ENCODE data around the gene XPNPEP3. TPM values are rescaled to one million over a fixed set of nuclear protein-coding genes. Genes with fewer than 3 reads are reported as not detected.
"Not testable (repeated sequence)": the region's sequence is repeated elsewhere in the genome, so short reads cannot be mapped to it uniquely, and the experiment has no call there.

Gene XPNPEP3
- total RNA-seq, 3 donors from 2014 or later (not counting 1 experiment from before 2014, with no cell fraction given), result 14.8 to 17.8 (median 15.1) TPM

GRCh38 chr22:40904101-40904500 lies 47.2 kb downstream of the XPNPEP3 start:
- H3K4me3 ChIP-seq (ENCODE audit: low read length), result no peak overlapping the region
- H3K9me3 ChIP-seq (ENCODE audit: control insufficient read depth, insufficient read depth, low read length), result no peaks in the 10 kb centered on the region
- peaks cover 15% of the 10 kb centered on the region for H3K36me3 ChIP-seq (ENCODE audit: control insufficient read depth, insufficient read depth, low read length)
- H3K27ac Mint-ChIP-seq, result no peak overlapping the region
- H3K9me3 Mint-ChIP-seq, result no peaks in the 10 kb centered on the region
- H3K4me1 Mint-ChIP-seq, result peaks cover 2 to 3% of the 10 kb centered on the region in 2 donors
- intact Hi-C loops (cut with micrococcal nuclease), result no loop called here
- H3K4me3 Mint-ChIP-seq, result no peak overlapping the region
- H3K4me1 ChIP-seq (ENCODE audit: control insufficient read depth, insufficient read depth, low read length), result no peaks in the 10 kb centered on the region
- no peak for TF ChIP-seq CTCF (IDR thresholded peaks at IDR 0.05)
- no peaks in the 10 kb centered on the region for H3K27me3 Mint-ChIP-seq (ENCODE audit: low read depth in 2 of 2)
- DNase-seq (no peak), ATAC-seq (no peak)
- H3K36me3 Mint-ChIP-seq, result peaks cover 7% of the 10 kb centered on the region
- H3K27ac ChIP-seq (ENCODE audit: low read length), result no peak overlapping the region
- WGBS (ENCODE audit: insufficient coverage), result 96% methylated on average over 1 of the region's 1 CpG
- H3K27me3 ChIP-seq (ENCODE audit: control insufficient read depth, insufficient read depth, low read length), result no peaks in the 10 kb centered on the region

- no peak for TF ChIP-seq CTCF (IDR thresholded peaks at IDR 0.05)
- peaks cover 20% of the 10 kb centered on the region for H3K36me3 ChIP-seq (ENCODE audit: control insufficient read depth, insufficient read depth, low read length)
- Mint-ChIP-seq H3K4me3 (no peak overlapping the region), H3K9me3 (no peaks in the 10 kb centered on the region), H3K27ac (no peak overlapping the region), H3K36me3 (peaks cover 13% of the 10 kb centered on the region), H3K4me1 (no peaks in the 10 kb centered on the region), H3K27me3 (ENCODE audit: low read depth in 2 of 2) (no peaks in the 10 kb centered on the region)
- ATAC-seq (no peak), DNase-seq (no peak)
- no peaks in the 10 kb centered on the region for H3K27me3 ChIP-seq (ENCODE audit: control insufficient read depth, insufficient read depth, low read length)
- no peaks in the 10 kb centered on the region for H3K4me1 ChIP-seq (ENCODE audit: control insufficient read depth, insufficient read depth, low read length)
- intact Hi-C loops (cut with micrococcal nuclease), result no loop called here
- no peak overlapping the region for H3K4me3 ChIP-seq (ENCODE audit: low read length)
- WGBS (ENCODE audit: insufficient coverage), result 96% methylated on average over 6 of the region's 6 CpGs
- no peak overlapping the region for H3K27ac ChIP-seq (ENCODE audit: low read length)
- no peaks in the 10 kb centered on the region for H3K9me3 ChIP-seq (ENCODE audit: control insufficient read depth, insufficient read depth, low read length)
Observed at GRCh38 chr22:40908895-40909294, 51.9 kb downstream of the XPNPEP3 start.

GRCh38 chr22:40911772-40912171 lies 54.8 kb downstream of the XPNPEP3 start:
- Mint-ChIP-seq H3K4me1 (no peaks in the 10 kb centered on the region), H3K36me3 (peaks cover 13% of the 10 kb centered on the region), H3K4me3 (no peak overlapping the region), H3K27ac (no peak overlapping the region), H3K27me3 (ENCODE audit: low read depth in 2 of 2) (no peaks in the 10 kb centered on the region), H3K9me3 (no peaks in the 10 kb centered on the region)
- intact Hi-C loops (cut with micrococcal nuclease), result no loop called here
- H3K4me1 ChIP-seq (ENCODE audit: control insufficient read depth, insufficient read depth, low read length), result no peaks in the 10 kb centered on the region
- H3K36me3 ChIP-seq (ENCODE audit: control insufficient read depth, insufficient read depth, low read length), result peaks cover 30% of the 10 kb centered on the region
- no peak for TF ChIP-seq CTCF (IDR thresholded peaks at IDR 0.05)
- no peaks in the 10 kb centered on the region for H3K27me3 ChIP-seq (ENCODE audit: control insufficient read depth, insufficient read depth, low read length)
- H3K4me3 ChIP-seq (ENCODE audit: low read length), result no peak overlapping the region
- no peaks in the 10 kb centered on the region for H3K9me3 ChIP-seq (ENCODE audit: control insufficient read depth, insufficient read depth, low read length)
- WGBS (ENCODE audit: insufficient coverage), result 100% methylated on average over 2 of the region's 3 CpGs
- no peak overlapping the region for H3K27ac ChIP-seq (ENCODE audit: low read length)
- DNase-seq, result no peak
- no peak for ATAC-seq

GRCh38 chr22:40912987-40913386 lies 56.0 kb downstream of the XPNPEP3 start:
- H3K27me3 ChIP-seq (ENCODE audit: control insufficient read depth, insufficient read depth, low read length); ATAC-seq; H3K9me3 ChIP-seq (ENCODE audit: control insufficient read depth, insufficient read depth, low read length); H3K9me3 Mint-ChIP-seq; H3K4me1 ChIP-seq (ENCODE audit: control insufficient read depth, insufficient read depth, low read length); H3K4me1 Mint-ChIP-seq; H3K36me3 Mint-ChIP-seq; DNase-seq; H3K27ac Mint-ChIP-seq; H3K27me3 Mint-ChIP-seq (ENCODE audit: low read depth in 2 of 2); H3K4me3 Mint-ChIP-seq; H3K4me3 ChIP-seq (ENCODE audit: low read length); intact Hi-C loops (cut with micrococcal nuclease); H3K27ac ChIP-seq (ENCODE audit: low read length): not testable (repeated sequence)
- H3K36me3 ChIP-seq (ENCODE audit: control insufficient read depth, insufficient read depth, low read length), result peaks cover 29% of the 10 kb centered on the region
- 90% methylated on average over 6 of the region's 6 CpGs for WGBS (ENCODE audit: insufficient coverage)

Measured in natural killer cell (primary cell).